HCT116 (cell line): ENCODE results near the gene SLC39A12. TPM values are rescaled to one million over a fixed set of nuclear protein-coding genes. Genes with fewer than 3 reads are reported as not detected.

Experiments
- ATAC-seq: fragments of 200-7000 bp; cut with Tn5 transposase; 2 replicates; pipeline ENCODE4 v1.9.1; 2020; ENCODE audit warnings: mild to moderate bottlenecking, moderate library complexity
- Bru-seq: library from RNA; stranded (reverse); fragments of 400-500 nt; gene quantifications from one replicate; lab custom pipeline; 2021; lab: Mats Ljungman, UMichigan
- BruChase-seq, 2 experiments: library from RNA; stranded (reverse); fragments of 400-500 nt; gene quantifications; one replicate each; lab custom pipeline; 2021; lab: Mats Ljungman, UMichigan
- BruUV-seq: library from RNA; stranded (reverse); fragments of 400-500 nt; replicated peaks from 2 replicates; lab custom pipeline; 2021; lab: Mats Ljungman, UMichigan
- CTCF ChIA-PET: fragments of 300-600 bp; sonication (Branson Sonifier 250); formaldehyde crosslinking; loops from one replicate; lab custom pipeline; 2021; ENCODE audit warnings: antibody characterized with exemption; lab: Charles Lee
- POLR2A ChIA-PET: fragments of 300-600, 350-600 bp; sonication (Branson Sonifier 250); formaldehyde crosslinking; loops from one replicate; lab custom pipeline; 2021; ENCODE audit warnings: antibody characterized with exemption; lab: Charles Lee
- RAD21 ChIA-PET, 2 experiments: fragments of 300-600 bp; sonication (Branson Sonifier 250); formaldehyde crosslinking; loops; one replicate each; lab custom pipeline; 2023; ENCODE audit warnings: low total read pairs in 2 of 2; ENCODE audit not compliant: uncharacterized antibody in 2 of 2, unreplicated experiment in 2 of 2, low non-redundant PET in 1 of 2; lab: Charles Lee
- DNase-seq: peaks from one replicate; pipeline ENCODE4 v3.0.0-alpha.2; 2010; ENCODE audit warnings: low read depth, low spot score
- H2AFZ ChIP-seq: fragments of 200-600 bp; shearing (Covaris generic), sonication (generic); 2 replicates; pipeline ENCODE4 v1.6.1; 2017; ENCODE audit warnings: low read depth, mixed run types, mixed read lengths, antibody characterized with exemption, low read length; ENCODE audit not compliant: poor library complexity, severe bottlenecking
- H3K27ac ChIP-seq: 2 replicates; pipeline ENCODE4 v1.5.1; 2012; ENCODE audit warnings: low read depth, low read length
- H3K27me3 ChIP-seq: fragments of 200-600 bp; sonication (generic); 2 replicates; pipeline ENCODE4 v1.6.1; 2016; ENCODE audit warnings: mixed run types, low read length, mixed read lengths; ENCODE audit not compliant: insufficient read depth
- H3K36me3 ChIP-seq, 2 experiments: fragments of 200-500 bp in 1 of 2; fragments of 200-600 bp in 1 of 2; sonication (Bioruptor generic) in 1 of 2; sonication (generic) in 1 of 2; 2 replicates each; pipeline versions ENCODE4 v1.5.1 to v1.6.1; 2014 to 2016; ENCODE audit warnings: low read length in 2 of 2, inconsistent platforms in 1 of 2, mixed read lengths in 1 of 2, mixed run types in 1 of 2; ENCODE audit not compliant: insufficient read depth in 2 of 2, control insufficient read depth in 1 of 2
- H3K4me1 ChIP-seq, 2 experiments: fragments of 200-600 bp in 1 of 2; sonication (generic) in 1 of 2; 2 replicates each; pipeline versions ENCODE4 v1.5.1 to v1.6.1; 2012 to 2017; ENCODE audit warnings: low read length in 2 of 2, inconsistent platforms in 1 of 2, mild to moderate bottlenecking in 1 of 2, mixed read lengths in 1 of 2, mixed run types in 1 of 2, moderate library complexity in 1 of 2; ENCODE audit not compliant: insufficient read depth in 2 of 2, control insufficient read depth in 1 of 2
- H3K4me2 ChIP-seq: fragments of 200-600 bp; sonication (generic); 2 replicates; pipeline ENCODE4 v1.6.1; 2017; ENCODE audit warnings: mixed run types, low read length, mixed read lengths
- H3K4me3 ChIP-seq, 2 experiments: fragments of 200-600 bp in 1 of 2; sonication (generic) in 1 of 2; replicated peaks in 1 of 2; 2 replicates each; pipeline ENCODE4 v1.5.1; 2011 to 2016; ENCODE audit warnings: low read length in 2 of 2, control low read depth in 1 of 2, low read depth in 1 of 2, mild to moderate bottlenecking in 1 of 2, mixed read lengths in 1 of 2, mixed run types in 1 of 2
- H3K79me2 ChIP-seq: fragments of 200-600 bp; sonication (generic); 2 replicates; pipeline ENCODE4 v1.6.1; 2017; ENCODE audit warnings: mild to moderate bottlenecking, mixed run types, low read length, moderate library complexity, mixed read lengths; ENCODE audit not compliant: insufficient read depth
- H3K9ac ChIP-seq: fragments of 200-600 bp; sonication (generic); 2 replicates; pipeline ENCODE4 v1.6.1; 2016; ENCODE audit warnings: low read length, mixed read lengths
- H3K9me2 ChIP-seq: fragments of 200-600 bp; sonication (generic), shearing (Covaris generic); 2 replicates; pipeline ENCODE4 v1.6.1; 2017; ENCODE audit warnings: mixed run types, mild to moderate bottlenecking, moderate library complexity; ENCODE audit not compliant: insufficient read depth
- H3K9me3 ChIP-seq, 2 experiments: fragments of 200-500 bp in 1 of 2; fragments of 200-600 bp in 1 of 2; sonication (Bioruptor generic) in 1 of 2; sonication (generic) in 1 of 2; 2 replicates each; pipeline ENCODE4 v1.6.1; 2014 to 2017; ENCODE audit warnings: low read length in 2 of 2, mixed read lengths in 2 of 2, inconsistent platforms in 1 of 2, low read depth in 1 of 2, mild to moderate bottlenecking in 1 of 2, mixed run types in 1 of 2, moderate library complexity in 1 of 2; ENCODE audit not compliant: control insufficient read depth in 1 of 2, insufficient read depth in 1 of 2
- H4K20me1 ChIP-seq: fragments of 200-600 bp; sonication (generic), shearing (Covaris generic); 2 replicates; pipeline ENCODE4 v1.6.1; 2017; ENCODE audit warnings: mixed run types, mild to moderate bottlenecking, moderate library complexity; ENCODE audit not compliant: insufficient read depth
- ELF1 ChIP-seq: IDR thresholded peaks from 2 replicates; pipeline ENCODE4 v1.6.1; 2012; ENCODE audit warnings: low read depth, borderline replicate concordance
- POLR2A ChIP-seq: IDR thresholded peaks from 2 replicates; pipeline ENCODE4 v1.7.0; 2011; ENCODE audit warnings: borderline replicate concordance; ENCODE audit not compliant: insufficient read depth, insufficient read length; ENCODE audit errors: extremely low read depth
- POLR2AphosphoS5 ChIP-seq: IDR thresholded peaks from 2 replicates; pipeline ENCODE4 v1.6.1; 2011; ENCODE audit warnings: mild to moderate bottlenecking, low read depth, low read length, moderate library complexity
- RAD21 ChIP-seq: IDR thresholded peaks from 2 replicates; pipeline ENCODE4 v1.6.1; 2012; ENCODE audit warnings: low read depth, mild to moderate bottlenecking
- SIN3A ChIP-seq: IDR thresholded peaks from 2 replicates; pipeline ENCODE4 v1.6.1; 2012; ENCODE audit warnings: low read depth
- SRF ChIP-seq: IDR thresholded peaks from 2 replicates; pipeline ENCODE4 v1.6.1; 2012; ENCODE audit warnings: low read depth
- TCF7L2 ChIP-seq: IDR thresholded peaks from 2 replicates; pipeline ENCODE4 v1.7.0; 2011; ENCODE audit warnings: borderline replicate concordance, inconsistent platforms; ENCODE audit not compliant: insufficient read depth, insufficient read length; ENCODE audit errors: extremely low read depth
- ZFX ChIP-seq: fragments of 450-650 bp; IDR thresholded peaks from 2 replicates; pipeline ENCODE4 v1.6.1; 2017
- ZNF274 ChIP-seq: fragments of 200-500 bp; sonication (Bioruptor generic); IDR thresholded peaks from 2 replicates; pipeline ENCODE4 v1.6.1; 2014; ENCODE audit warnings: mild to moderate bottlenecking, low read depth, low read length, inconsistent platforms
- intact Hi-C: fragments of 100-400 bp; cut with micrococcal nuclease; formaldehyde crosslinking; loops from 2 replicates; pipeline ENCODE4 v1.10.0; 2022
- long read RNA-seq: library from polyadenylated mRNA; unstranded; transcript quantifications from one replicate; pipeline ENCODE4 v2.0.0, GENCODE V29; 2021; ENCODE audit not compliant: unreplicated experiment
- polyA plus RNA-seq: library from polyadenylated mRNA; unstranded; fragments of >200 nt; gene quantifications from 2 replicates; pipeline ENCODE4 v1.2.1, GENCODE V29; 2012; ENCODE audit warnings: missing spikeins
- total RNA-seq: library from RNA; stranded (reverse); gene quantifications from one replicate; pipeline ENCODE4 v1.2.1, GENCODE V29; 2021; ENCODE audit not compliant: unreplicated experiment
- TF ChIP-seq, protein P1 (sequence below): IDR thresholded peaks from 2 replicates; pipeline ENCODE4 v1.6.1; 2012
- TF ChIP-seq, protein P2 (sequence below): IDR thresholded peaks from 2 replicates; pipeline ENCODE4 v1.6.1; 2012; ENCODE audit warnings: low read depth
- TF ChIP-seq, protein P3 (sequence below), 3 experiments: fragments of 200-600 bp in 1 of 3; sonication (generic) in 1 of 3; IDR thresholded peaks in 2 of 3; conservative IDR thresholded peaks in 1 of 3; 2 replicates each; pipeline ENCODE4 v1.5.1; 2012 to 2017; ENCODE audit warnings: low read depth in 2 of 3, low read length in 2 of 3, antibody characterized with exemption in 1 of 3, borderline replicate concordance in 1 of 3, control low read depth in 1 of 3, mild to moderate bottlenecking in 1 of 3, mixed read lengths in 1 of 3, mixed run types in 1 of 3, moderate library complexity in 1 of 3; ENCODE audit not compliant: insufficient read depth in 1 of 3

Gene SLC39A12
- total RNA-seq (not detected), Bru-seq, nascent RNA (percentile 2 among the genes with signal in this experiment), BruChase-seq, experiment 1, labeled RNA remaining after a 6-hour chase (percentile 11 among the genes with signal in this experiment), BruChase-seq, experiment 2, labeled RNA remaining after a 2-hour chase (percentile 3 among the genes with signal in this experiment)
- not detected in 2 replicates for polyA plus RNA-seq
- long read RNA-seq: 0 reads

DNA sequence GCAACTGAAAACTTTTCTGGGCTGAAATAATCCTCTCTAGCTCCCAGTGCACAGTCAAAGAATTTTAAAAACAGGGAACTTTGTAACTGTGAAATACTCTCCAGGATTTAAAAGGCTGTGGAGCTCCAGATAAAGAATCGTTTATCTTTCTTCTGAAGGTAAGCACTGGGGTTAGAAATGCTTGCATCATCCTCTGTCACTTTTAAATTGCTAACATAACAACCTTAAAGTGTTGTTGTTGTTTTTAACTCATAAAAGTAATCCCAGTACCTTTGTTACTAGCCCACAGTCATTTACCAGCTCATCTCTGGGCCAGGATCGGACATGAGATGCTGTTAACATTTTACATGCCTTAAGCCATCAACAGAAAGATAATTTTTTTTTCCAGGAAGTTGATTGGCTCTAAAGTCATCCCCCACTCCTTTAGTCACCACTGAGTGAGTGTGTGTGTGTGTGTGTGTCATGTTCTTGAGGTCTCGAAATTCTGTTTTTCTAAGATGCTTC, at the start of gene SLC39A12:
Gene SLC39A12, plus strand, starts transcription at position 51 of the 504 bp plus-strand sequence. CDS start 1,359 bp downstream, outside the sequence.
- no peaks in the 10 kb centered on the region; the same call in 1 of the 2 replicates for H3K9me2 ChIP-seq
- H2AFZ ChIP-seq: no peak within 1 kb of the TSS
- intact Hi-C loops: no loop called here
- no peak within 1 kb of the TSS for H3K4me3 ChIP-seq
- H3K79me2 ChIP-seq: no peaks in the 10 kb centered on the region
- H3K9ac ChIP-seq: no peak within 1 kb of the TSS
- RAD21 ChIA-PET: no interaction called here
- POLR2A ChIA-PET: no interaction called here
- 0 out of 2 replicates have a peak, but pooled peaks cover 4% of the 10 kb centered on the region for H3K27me3 ChIP-seq
- TF ChIP-seq RAD21: no peak
- TF ChIP-seq, protein P1, sequence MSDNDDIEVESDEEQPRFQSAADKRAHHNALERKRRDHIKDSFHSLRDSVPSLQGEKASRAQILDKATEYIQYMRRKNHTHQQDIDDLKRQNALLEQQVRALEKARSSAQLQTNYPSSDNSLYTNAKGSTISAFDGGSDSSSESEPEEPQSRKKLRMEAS: no peak
- H4K20me1 ChIP-seq: no peaks in the 10 kb centered on the region
- CTCF ChIA-PET: no interaction called here
- H3K4me1 ChIP-seq: no peaks in the 10 kb centered on the region
- ATAC-seq: no peak
- no peak for DNase-seq
- H3K27ac ChIP-seq: no peak within 1 kb of the TSS
- no TSS peak for BruUV-seq
- H3K36me3 ChIP-seq: no peaks in the 10 kb centered on the region
- H3K9me3 ChIP-seq: no peaks in the 10 kb centered on the region
- H3K4me2 ChIP-seq: no peak within 1 kb of the TSS

DNA sequence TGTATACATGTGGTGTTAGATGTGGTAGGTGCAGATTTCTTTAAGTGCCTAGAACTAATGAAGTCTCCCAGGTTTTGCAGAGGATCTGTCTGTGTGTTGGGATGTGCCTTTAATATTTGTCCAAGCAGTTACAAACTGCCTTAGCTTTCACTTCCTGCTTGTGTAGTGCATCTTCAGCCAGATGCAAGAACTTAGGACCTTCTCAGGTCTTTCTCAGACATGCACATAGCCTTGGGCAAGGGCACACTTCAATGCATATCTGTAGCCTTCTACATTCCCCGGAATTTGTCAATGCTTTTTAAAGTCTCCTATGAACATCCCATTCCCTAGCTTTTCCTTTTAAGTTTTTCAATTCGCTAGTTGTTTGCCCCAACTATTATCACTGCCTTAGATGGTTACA, 47.2 kb upstream of the SLC39A12 start:
- ChIA-PET CTCF (interaction anchor here (1.1 to 1.2 kb wide), 2 partner anchors 32 to 312 kb away, joined by 3 to 4 read pairs; no protein-coding TSS in a partner anchor), RAD21 (no interaction called here), POLR2A (no interaction called here)
- Histone ChIP-seq H4K20me1 (no peaks in the 10 kb centered on the region), H3K4me3 (no peak overlapping the region), H3K36me3 (no peaks in the 10 kb centered on the region), H3K9ac (no peak overlapping the region), H3K27ac (no peak overlapping the region), H2AFZ (no peak overlapping the region), H3K4me2 (no peak overlapping the region), H3K4me1 (no peaks in the 10 kb centered on the region), H3K27me3 (peaks cover 6% of the 10 kb centered on the region; the same call in 1 of the 2 replicates), H3K9me3 (no peaks in the 10 kb centered on the region), H3K9me2 (no peaks in the 10 kb centered on the region), H3K79me2 (no peaks in the 10 kb centered on the region)
- intact Hi-C loops: no loop called here
- no TSS peak for BruUV-seq
- ATAC-seq: no peak
- no peak for DNase-seq
- TF ChIP-seq SRF (no peak), POLR2A (no peak), ZNF274 (no peak), TCF7L2 (no peak), ZFX (no peak), SIN3A (no peak), ELF1 (no peak), POLR2AphosphoS5 (no peak)
- TF ChIP-seq, protein P2, sequence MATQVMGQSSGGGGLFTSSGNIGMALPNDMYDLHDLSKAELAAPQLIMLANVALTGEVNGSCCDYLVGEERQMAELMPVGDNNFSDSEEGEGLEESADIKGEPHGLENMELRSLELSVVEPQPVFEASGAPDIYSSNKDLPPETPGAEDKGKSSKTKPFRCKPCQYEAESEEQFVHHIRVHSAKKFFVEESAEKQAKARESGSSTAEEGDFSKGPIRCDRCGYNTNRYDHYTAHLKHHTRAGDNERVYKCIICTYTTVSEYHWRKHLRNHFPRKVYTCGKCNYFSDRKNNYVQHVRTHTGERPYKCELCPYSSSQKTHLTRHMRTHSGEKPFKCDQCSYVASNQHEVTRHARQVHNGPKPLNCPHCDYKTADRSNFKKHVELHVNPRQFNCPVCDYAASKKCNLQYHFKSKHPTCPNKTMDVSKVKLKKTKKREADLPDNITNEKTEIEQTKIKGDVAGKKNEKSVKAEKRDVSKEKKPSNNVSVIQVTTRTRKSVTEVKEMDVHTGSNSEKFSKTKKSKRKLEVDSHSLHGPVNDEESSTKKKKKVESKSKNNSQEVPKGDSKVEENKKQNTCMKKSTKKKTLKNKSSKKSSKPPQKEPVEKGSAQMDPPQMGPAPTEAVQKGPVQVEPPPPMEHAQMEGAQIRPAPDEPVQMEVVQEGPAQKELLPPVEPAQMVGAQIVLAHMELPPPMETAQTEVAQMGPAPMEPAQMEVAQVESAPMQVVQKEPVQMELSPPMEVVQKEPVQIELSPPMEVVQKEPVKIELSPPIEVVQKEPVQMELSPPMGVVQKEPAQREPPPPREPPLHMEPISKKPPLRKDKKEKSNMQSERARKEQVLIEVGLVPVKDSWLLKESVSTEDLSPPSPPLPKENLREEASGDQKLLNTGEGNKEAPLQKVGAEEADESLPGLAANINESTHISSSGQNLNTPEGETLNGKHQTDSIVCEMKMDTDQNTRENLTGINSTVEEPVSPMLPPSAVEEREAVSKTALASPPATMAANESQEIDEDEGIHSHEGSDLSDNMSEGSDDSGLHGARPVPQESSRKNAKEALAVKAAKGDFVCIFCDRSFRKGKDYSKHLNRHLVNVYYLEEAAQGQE: no peak
- TF ChIP-seq, protein P3, sequence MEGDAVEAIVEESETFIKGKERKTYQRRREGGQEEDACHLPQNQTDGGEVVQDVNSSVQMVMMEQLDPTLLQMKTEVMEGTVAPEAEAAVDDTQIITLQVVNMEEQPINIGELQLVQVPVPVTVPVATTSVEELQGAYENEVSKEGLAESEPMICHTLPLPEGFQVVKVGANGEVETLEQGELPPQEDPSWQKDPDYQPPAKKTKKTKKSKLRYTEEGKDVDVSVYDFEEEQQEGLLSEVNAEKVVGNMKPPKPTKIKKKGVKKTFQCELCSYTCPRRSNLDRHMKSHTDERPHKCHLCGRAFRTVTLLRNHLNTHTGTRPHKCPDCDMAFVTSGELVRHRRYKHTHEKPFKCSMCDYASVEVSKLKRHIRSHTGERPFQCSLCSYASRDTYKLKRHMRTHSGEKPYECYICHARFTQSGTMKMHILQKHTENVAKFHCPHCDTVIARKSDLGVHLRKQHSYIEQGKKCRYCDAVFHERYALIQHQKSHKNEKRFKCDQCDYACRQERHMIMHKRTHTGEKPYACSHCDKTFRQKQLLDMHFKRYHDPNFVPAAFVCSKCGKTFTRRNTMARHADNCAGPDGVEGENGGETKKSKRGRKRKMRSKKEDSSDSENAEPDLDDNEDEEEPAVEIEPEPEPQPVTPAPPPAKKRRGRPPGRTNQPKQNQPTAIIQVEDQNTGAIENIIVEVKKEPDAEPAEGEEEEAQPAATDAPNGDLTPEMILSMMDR (IDR thresholded peaks at IDR 0.05 in 2 of 3, conservative IDR thresholded peaks at IDR 0.05 in 1 of 3; ENCODE audit: borderline replicate concordance in 1 of 3, insufficient read depth in 1 of 3, low read depth in 2 of 3, low read length in 2 of 3): no peak
